IgD-negative memory B cell (primary cell): ENCODE measurements around the gene ABCA9. TPM values are rescaled to one million over a fixed set of nuclear protein-coding genes. Genes with fewer than 3 reads are reported as not detected.
A peak's percentile ranks its signal among the peaks of the same experiment; 100 is the strongest.

Experiments used
- H3K27ac Mint-ChIP-seq, 3 donors: one replicate each; pipeline ENCODE4 v1.8.0; 2020 to 2022; ENCODE audit warnings: mild to moderate bottlenecking in 3 of 3, mixed read lengths in 3 of 3, moderate library complexity in 1 of 3
- H3K27me3 Mint-ChIP-seq: one replicate; pipeline ENCODE4 v1.8.0; 2021; ENCODE audit warnings: mixed read lengths
- H3K36me3 Mint-ChIP-seq: one replicate; pipeline ENCODE4 v1.8.0; 2020; ENCODE audit warnings: mild to moderate bottlenecking, mixed read lengths
- H3K4me1 Mint-ChIP-seq, 3 donors: one replicate each; pipeline ENCODE4 v1.8.0; 2020 to 2022; ENCODE audit warnings: mixed read lengths in 3 of 3, mild to moderate bottlenecking in 1 of 3
- H3K4me3 Mint-ChIP-seq, 4 donors: one replicate each; pipeline ENCODE4 v1.8.0; 2020 to 2022; ENCODE audit warnings: mild to moderate bottlenecking in 4 of 4, mixed read lengths in 4 of 4, moderate library complexity in 3 of 4
- H3K9me3 Mint-ChIP-seq, 3 donors: one replicate each; pipeline ENCODE4 v1.8.0; 2020 to 2021; ENCODE audit warnings: mixed read lengths in 3 of 3, mild to moderate bottlenecking in 1 of 3
- polyA plus RNA-seq: library from polyadenylated mRNA; unstranded; fragments of 300-500 nt; fragmentation: Illumina TruSeq; gene quantifications from one replicate; pipeline ENCODE4 v1.2.3, GENCODE V29; 2021

ABCA9 gene
- polyA plus RNA-seq, 1 donor from 2014 or later, result not detected

DNA sequence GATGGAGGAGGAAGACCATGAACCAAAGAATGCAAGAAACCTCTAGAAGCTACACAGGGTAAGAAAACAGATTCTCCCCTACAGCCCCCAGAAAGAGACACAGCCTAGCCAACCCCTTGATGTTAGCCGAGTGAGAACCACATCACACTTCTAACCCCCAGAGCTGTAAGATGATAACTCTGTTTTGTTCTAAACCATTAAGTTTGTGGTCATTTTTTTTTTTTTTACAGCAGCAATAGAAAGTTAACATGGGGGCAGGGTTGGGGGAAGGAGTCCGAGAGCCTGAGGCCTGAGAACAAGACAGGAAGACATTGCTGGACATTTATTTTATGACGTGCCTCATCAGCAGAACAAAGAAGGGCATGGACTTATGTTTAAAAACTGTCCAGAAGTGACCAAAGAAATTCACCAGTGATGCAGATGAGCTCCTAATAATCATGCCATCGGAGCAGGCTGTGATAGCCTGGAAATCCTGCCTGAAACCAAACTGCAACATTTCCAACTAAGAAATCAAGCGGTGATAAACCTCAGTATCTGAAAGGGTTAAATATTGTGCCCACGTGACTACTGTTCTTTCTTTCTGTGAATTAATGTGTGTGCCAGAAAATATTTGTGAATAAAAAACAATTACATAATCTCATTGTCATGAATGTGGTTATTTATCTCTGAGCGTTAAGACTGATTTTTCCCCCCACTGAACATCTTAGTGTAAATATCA, 1.1 kb downstream of the ABCA9 start:
- Mint-ChIP-seq H3K4me1 (peaks cover 3 to 13% (median 8%) of the 10 kb centered on the region in 3 donors), H3K27ac (no peak overlapping the region), H3K36me3 (peaks cover 7% of the 10 kb centered on the region), H3K4me3 (no peak overlapping the region), H3K9me3 (peaks cover 3 to 18% (median 12%) of the 10 kb centered on the region in 3 donors), H3K27me3 (no peaks in the 10 kb centered on the region)

GRCh38 chr17:69058165-69058564, 2.6 kb downstream of the ABCA9 start:
- Mint-ChIP-seq H3K4me3 (no peak overlapping the region), H3K9me3 (peaks cover 3 to 21% (median 15%) of the 10 kb centered on the region in 3 donors), H3K36me3 (peaks cover 7% of the 10 kb centered on the region), H3K4me1 (peaks cover 2 to 9% (median 4%) of the 10 kb centered on the region in 3 donors), H3K27ac (no peak overlapping the region), H3K27me3 (no peaks in the 10 kb centered on the region)

DNA sequence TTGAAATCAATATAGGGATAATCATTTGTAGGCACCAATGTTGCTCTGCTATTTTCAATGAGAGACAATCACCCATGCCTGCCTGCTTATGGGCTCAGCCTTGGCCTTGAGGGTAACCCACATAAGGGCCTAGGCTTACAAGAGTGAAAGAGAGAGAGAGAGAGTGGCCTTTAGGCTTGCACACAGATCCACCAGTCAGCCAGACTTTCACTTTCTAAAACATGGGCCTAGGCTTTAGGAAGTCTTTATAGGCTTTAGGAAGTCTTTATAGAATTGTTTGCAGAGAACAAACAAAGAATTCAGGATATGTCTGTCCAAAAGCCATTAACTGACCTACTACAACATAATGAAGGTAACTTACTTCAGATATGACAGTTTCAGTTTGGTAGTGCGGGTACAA, 3.4 kb downstream of the ABCA9 start:
- Mint-ChIP-seq H3K27ac (no peak overlapping the region), H3K9me3 (peaks cover 3 to 23% (median 15%) of the 10 kb centered on the region in 3 donors), H3K4me3 (no peak overlapping the region), H3K36me3 (peaks cover 7% of the 10 kb centered on the region), H3K27me3 (no peaks in the 10 kb centered on the region), H3K4me1 (peaks cover 2 to 9% (median 4%) of the 10 kb centered on the region in 3 donors)

- Mint-ChIP-seq H3K27me3 (peaks cover 3% of the 10 kb centered on the region), H3K4me3 (no peak overlapping the region), H3K4me1 (peaks cover 0 to 6% (median 2%) of the 10 kb centered on the region in 3 donors), H3K27ac (no peak overlapping the region), H3K36me3 (peaks cover 7% of the 10 kb centered on the region), H3K9me3 (peaks cover 3 to 23% (median 15%) of the 10 kb centered on the region in 3 donors)
These were observed 4.4 kb downstream of the ABCA9 start for GRCh38 chr17:69056179-69056823.

DNA sequence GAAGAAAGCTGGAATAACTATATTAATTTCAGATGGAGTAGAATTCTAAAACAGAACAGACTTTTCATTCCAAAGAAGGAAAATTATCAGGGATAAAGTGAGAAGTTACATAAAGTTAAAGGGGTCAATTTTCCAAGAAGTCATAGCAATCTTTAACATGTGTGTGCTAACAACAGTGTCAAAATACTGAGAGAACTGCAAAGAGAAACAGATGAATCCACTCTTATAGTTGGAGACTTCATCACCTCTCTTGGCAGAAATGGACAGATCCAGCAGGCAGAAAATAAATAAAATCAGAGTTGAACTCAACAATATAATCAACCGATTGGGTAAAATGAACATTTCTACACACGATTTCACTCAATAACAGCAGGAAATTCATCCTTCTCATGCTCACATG, 5.4 kb downstream of the ABCA9 start:
- Mint-ChIP-seq H3K36me3 (peaks cover 7% of the 10 kb centered on the region), H3K4me1 (peaks cover 0 to under 1% (median 0%) of the 10 kb centered on the region in 3 donors), H3K4me3 (no peak overlapping the region), H3K9me3 (peaks cover 3 to 23% (median 15%) of the 10 kb centered on the region in 3 donors), H3K27ac (no peak overlapping the region), H3K27me3 (peaks cover 3% of the 10 kb centered on the region)

- Mint-ChIP-seq H3K27ac (no peak overlapping the region), H3K36me3 (peaks cover 2% of the 10 kb centered on the region)
These were observed 9.5 kb downstream of the ABCA9 start for GRCh38 chr17:69050999-69051775.

DNA sequence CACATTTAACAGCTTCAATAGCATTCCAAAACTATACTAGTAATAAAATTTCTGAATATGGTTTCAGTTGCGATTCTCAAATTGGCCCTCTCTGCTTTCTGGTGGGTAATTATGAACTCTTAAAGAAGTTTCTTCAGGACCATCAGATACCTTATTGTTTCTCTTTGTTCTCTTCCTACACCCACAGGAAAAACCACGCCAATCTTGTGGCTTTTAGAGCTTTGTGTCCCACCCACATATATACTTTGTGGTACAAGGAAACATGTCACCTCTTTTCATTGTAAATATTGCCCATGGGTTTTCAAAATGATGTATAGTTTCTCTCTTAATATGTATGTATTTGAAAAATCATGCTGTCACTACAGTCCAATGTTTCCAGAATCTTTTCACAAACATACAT, 12.1 kb downstream of the ABCA9 start:
- H3K4me3 Mint-ChIP-seq, result no peak overlapping the region
- H3K27ac Mint-ChIP-seq, result no peak overlapping the region
- no peaks in the 10 kb centered on the region for H3K4me1 Mint-ChIP-seq
- H3K36me3 Mint-ChIP-seq, result no peaks in the 10 kb centered on the region
- H3K9me3 Mint-ChIP-seq, result peaks cover 0 to 6% (median 2%) of the 10 kb centered on the region in 3 donors
- H3K27me3 Mint-ChIP-seq, result peaks cover 6% of the 10 kb centered on the region

More at GRCh38 chr17:69050999-69051775, 9.5 kb downstream of the ABCA9 start:
- Mint-ChIP-seq H3K4me1 (no peaks in the 10 kb centered on the region), H3K4me3 (no peak overlapping the region), H3K27me3 (peaks cover 6% of the 10 kb centered on the region), H3K9me3 (peaks cover 0 to 17% (median 9%) of the 10 kb centered on the region in 3 donors)

DNA sequence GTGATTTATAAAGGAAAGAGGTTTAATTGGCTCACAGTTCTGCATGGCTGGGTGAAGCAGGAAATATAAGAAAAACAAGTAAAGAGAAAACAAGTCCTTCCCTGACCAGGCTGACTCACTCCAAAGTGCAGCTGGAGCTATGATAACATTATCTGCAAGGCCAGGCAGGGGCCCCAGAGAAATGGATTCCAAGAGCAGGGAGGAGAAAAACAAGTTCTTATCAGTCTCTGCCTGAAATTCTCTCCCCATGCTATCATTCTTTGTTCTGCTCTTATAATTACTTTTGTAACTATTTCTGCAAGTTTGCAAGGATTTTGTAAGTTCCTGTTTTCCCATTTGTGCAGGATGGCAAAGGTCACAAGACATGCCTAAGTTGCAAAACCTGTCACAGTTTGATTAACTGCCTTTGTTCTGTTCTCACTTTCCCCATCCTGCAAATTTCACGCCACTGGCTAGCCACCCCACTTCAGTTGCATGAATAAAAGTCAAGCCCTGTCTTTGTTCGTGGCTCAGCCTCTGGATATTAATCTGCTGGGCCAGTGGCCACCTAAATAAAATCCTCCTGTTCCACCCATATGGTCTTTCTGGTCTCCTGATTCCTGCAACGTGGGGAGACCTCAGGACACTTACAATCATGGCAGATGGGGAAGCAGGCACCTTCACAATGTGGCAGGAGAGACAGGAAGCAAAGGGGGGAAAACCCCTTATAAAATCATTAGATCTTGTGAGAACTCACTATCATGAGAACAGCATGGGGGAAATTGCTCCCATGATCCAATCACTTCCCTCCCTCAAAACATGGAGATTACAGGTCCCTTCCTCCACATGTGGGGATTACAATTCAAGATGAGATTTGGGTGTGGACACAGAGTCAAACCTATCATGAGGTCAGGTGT, 13.1 kb downstream of the ABCA9 start:
- Mint-ChIP-seq H3K4me3 (no peak overlapping the region), H3K9me3 (no peaks in the 10 kb centered on the region), H3K27ac (no peak overlapping the region), H3K36me3 (peaks cover 1% of the 10 kb centered on the region), H3K27me3 (peaks cover 6% of the 10 kb centered on the region), H3K4me1 (no peaks in the 10 kb centered on the region)

GRCh38 chr17:69046121-69046807, 14.5 kb downstream of the ABCA9 start:
- peak overlapping the region in 1 of 4 donors; percentile 10 for H3K4me3 Mint-ChIP-seq
- H3K36me3 Mint-ChIP-seq, result peaks cover 2% of the 10 kb centered on the region
- no peak overlapping the region for H3K27ac Mint-ChIP-seq
- H3K9me3 Mint-ChIP-seq, result peaks cover 0 to 1% (median 0%) of the 10 kb centered on the region in 3 donors
- H3K27me3 Mint-ChIP-seq, result peaks cover 3% of the 10 kb centered on the region
- H3K4me1 Mint-ChIP-seq, result no peaks in the 10 kb centered on the region

DNA sequence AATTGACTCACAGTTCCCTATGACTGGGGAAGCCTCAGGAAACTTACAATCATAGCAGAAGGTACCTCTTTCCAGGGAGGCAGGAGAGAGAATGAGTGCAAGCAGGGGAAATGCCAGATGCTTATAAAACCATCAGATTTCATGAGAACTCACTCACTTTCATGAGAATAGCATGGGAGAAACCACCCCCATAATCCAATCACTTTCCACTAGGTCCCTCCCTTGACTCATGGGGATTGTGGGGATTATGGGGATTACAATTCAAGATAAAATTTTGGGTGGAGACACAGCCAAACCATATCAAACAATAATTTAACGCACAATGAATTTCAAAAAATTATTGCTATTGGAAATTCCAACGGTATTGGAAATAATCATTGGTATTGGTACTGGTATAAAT, 15.1 kb downstream of the ABCA9 start:
- peaks cover 3% of the 10 kb centered on the region for H3K27me3 Mint-ChIP-seq
- H3K9me3 Mint-ChIP-seq, result peaks cover 0 to 1% (median 0%) of the 10 kb centered on the region in 3 donors
- peaks cover 2% of the 10 kb centered on the region for H3K36me3 Mint-ChIP-seq
- H3K4me3 Mint-ChIP-seq, result no peak overlapping the region
- H3K4me1 Mint-ChIP-seq, result no peaks in the 10 kb centered on the region
- H3K27ac Mint-ChIP-seq, result no peak overlapping the region

GRCh38 chr17:69044371-69044770, 16.4 kb downstream of the ABCA9 start:
- no peak overlapping the region for H3K27ac Mint-ChIP-seq
- H3K9me3 Mint-ChIP-seq, result peaks cover 0 to 1% (median 0%) of the 10 kb centered on the region in 3 donors
- H3K27me3 Mint-ChIP-seq, result no peaks in the 10 kb centered on the region
- H3K4me1 Mint-ChIP-seq, result no peaks in the 10 kb centered on the region
- H3K36me3 Mint-ChIP-seq, result peaks cover 2% of the 10 kb centered on the region
- no peak overlapping the region for H3K4me3 Mint-ChIP-seq

GRCh38 chr17:69043098-69043734, 17.5 kb downstream of the ABCA9 start:
- no peak overlapping the region for H3K4me3 Mint-ChIP-seq
- peaks cover 3% of the 10 kb centered on the region for H3K27me3 Mint-ChIP-seq
- H3K9me3 Mint-ChIP-seq, result peaks cover 0 to 1% (median 0%) of the 10 kb centered on the region in 3 donors
- peaks cover 2% of the 10 kb centered on the region for H3K36me3 Mint-ChIP-seq
- no peak overlapping the region for H3K27ac Mint-ChIP-seq
- no peaks in the 10 kb centered on the region for H3K4me1 Mint-ChIP-seq

GRCh38 chr17:69042308-69042707, 18.4 kb downstream of the ABCA9 start:
- H3K9me3 Mint-ChIP-seq, result peaks cover 0 to 3% (median 1%) of the 10 kb centered on the region in 3 donors
- no peaks in the 10 kb centered on the region for H3K4me1 Mint-ChIP-seq
- no peak overlapping the region for H3K27ac Mint-ChIP-seq
- peaks cover 3% of the 10 kb centered on the region for H3K27me3 Mint-ChIP-seq
- peaks cover 2% of the 10 kb centered on the region for H3K36me3 Mint-ChIP-seq
- H3K4me3 Mint-ChIP-seq, result no peak overlapping the region
